GM23338 (cell line): ENCODE results near the gene CCDC134.

Experiments used
- CREB1 ChIP-seq: fragments of 250-450 bp; sonication (Bioruptor Pico); IDR thresholded peaks from 2 replicates; pipeline ENCODE4 v1.5.0; 2020; ENCODE audit warnings: low read depth, mild to moderate bottlenecking, moderate library complexity
- EZH2 ChIP-seq: fragments of 200-600 bp; sonication (generic); IDR thresholded peaks from one replicate; pipeline ENCODE4 v1.8.0; 2017; ENCODE audit warnings: antibody characterized with exemption, mild to moderate bottlenecking, low read depth; ENCODE audit not compliant: unreplicated experiment
- EZH2phosphoT487 ChIP-seq: fragments of 200-600 bp; sonication (generic); IDR thresholded peaks from one replicate; pipeline ENCODE4 v1.8.1; 2018; ENCODE audit warnings: antibody characterized with exemption; ENCODE audit not compliant: unreplicated experiment
- JUNB ChIP-seq: IDR thresholded peaks from one replicate; pipeline ENCODE4 v1.6.1; 2016; ENCODE audit warnings: antibody characterized with exemption; ENCODE audit not compliant: unreplicated experiment
- POLR2AphosphoS5 ChIP-seq: IDR thresholded peaks from 2 replicates; pipeline ENCODE4 v1.6.1; 2016; ENCODE audit warnings: antibody characterized with exemption, low read depth
- ZNF331 ChIP-seq: fragments of 250-450 bp; sonication (Bioruptor Pico); IDR thresholded peaks from 2 replicates; pipeline ENCODE4 v1.5.0; 2020; ENCODE audit warnings: low read depth, mild to moderate bottlenecking, moderate library complexity
- TF ChIP-seq, protein P1 (sequence below), 2 experiments: fragments of 200-600 bp in 1 of 2; sonication (generic) in 1 of 2; conservative IDR thresholded peaks; 2 replicates each; pipeline versions ENCODE4 v1.5.1 to v1.6.1; 2016 to 2017; ENCODE audit warnings: antibody characterized with exemption in 2 of 2, low read depth in 2 of 2, mild to moderate bottlenecking in 2 of 2, moderate library complexity in 1 of 2
- TF ChIP-seq, protein P2 (sequence below): IDR thresholded peaks from one replicate; pipeline ENCODE4 v1.6.1; 2018; ENCODE audit warnings: antibody characterized with exemption; ENCODE audit not compliant: unreplicated experiment
- TF ChIP-seq, protein P3 (sequence below): IDR thresholded peaks from 2 replicates; pipeline ENCODE4 v1.6.1; 2016; ENCODE audit warnings: antibody characterized with exemption

DNA sequence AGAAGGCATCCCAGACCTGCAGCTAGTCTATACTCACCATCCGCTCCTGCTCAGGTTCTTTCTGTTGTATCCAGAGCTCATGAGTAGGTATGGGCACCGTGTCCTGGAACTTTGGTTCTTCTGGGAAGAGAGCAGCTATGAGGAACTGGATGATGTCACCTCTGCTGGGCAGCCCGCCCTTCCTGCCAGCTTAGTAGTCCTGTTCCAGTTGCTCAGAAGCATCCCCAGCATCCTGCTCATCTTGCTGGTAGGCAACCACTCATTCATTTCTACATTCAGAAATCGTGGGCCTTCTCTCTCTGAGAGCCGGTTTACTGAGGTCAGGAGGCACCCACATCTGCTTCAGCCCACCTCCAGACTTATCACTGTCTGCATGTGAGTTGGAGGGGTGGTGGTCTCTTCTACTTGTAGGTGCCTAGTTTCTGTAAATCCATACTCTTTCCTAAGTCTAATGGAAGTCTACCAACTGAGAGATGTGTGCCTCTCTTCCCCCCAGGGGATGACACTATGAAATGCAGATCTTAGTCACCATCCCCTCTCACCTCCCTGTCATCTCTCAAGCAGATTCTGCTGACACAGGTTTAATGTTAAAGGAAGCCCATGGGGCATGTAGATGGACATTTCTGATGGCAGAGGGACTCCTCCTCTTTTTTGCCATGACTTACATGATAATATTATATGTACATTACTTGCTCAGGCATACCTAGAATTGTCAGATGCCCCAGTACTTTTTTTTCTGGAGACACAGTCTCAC lies 29.6 kb upstream of the CCDC134 start:
- TF ChIP-seq, protein P1, sequence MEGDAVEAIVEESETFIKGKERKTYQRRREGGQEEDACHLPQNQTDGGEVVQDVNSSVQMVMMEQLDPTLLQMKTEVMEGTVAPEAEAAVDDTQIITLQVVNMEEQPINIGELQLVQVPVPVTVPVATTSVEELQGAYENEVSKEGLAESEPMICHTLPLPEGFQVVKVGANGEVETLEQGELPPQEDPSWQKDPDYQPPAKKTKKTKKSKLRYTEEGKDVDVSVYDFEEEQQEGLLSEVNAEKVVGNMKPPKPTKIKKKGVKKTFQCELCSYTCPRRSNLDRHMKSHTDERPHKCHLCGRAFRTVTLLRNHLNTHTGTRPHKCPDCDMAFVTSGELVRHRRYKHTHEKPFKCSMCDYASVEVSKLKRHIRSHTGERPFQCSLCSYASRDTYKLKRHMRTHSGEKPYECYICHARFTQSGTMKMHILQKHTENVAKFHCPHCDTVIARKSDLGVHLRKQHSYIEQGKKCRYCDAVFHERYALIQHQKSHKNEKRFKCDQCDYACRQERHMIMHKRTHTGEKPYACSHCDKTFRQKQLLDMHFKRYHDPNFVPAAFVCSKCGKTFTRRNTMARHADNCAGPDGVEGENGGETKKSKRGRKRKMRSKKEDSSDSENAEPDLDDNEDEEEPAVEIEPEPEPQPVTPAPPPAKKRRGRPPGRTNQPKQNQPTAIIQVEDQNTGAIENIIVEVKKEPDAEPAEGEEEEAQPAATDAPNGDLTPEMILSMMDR (conservative IDR thresholded peaks at IDR 0.05; ENCODE audit: low read depth in 2 of 2): no peak
- no peak for TF ChIP-seq EZH2
- no peak for TF ChIP-seq JUNB
- TF ChIP-seq EZH2phosphoT487: no peak
- TF ChIP-seq POLR2AphosphoS5: no peak
- no peak for TF ChIP-seq CREB1 (CRISPR knock-in tag)
- TF ChIP-seq, protein P2, sequence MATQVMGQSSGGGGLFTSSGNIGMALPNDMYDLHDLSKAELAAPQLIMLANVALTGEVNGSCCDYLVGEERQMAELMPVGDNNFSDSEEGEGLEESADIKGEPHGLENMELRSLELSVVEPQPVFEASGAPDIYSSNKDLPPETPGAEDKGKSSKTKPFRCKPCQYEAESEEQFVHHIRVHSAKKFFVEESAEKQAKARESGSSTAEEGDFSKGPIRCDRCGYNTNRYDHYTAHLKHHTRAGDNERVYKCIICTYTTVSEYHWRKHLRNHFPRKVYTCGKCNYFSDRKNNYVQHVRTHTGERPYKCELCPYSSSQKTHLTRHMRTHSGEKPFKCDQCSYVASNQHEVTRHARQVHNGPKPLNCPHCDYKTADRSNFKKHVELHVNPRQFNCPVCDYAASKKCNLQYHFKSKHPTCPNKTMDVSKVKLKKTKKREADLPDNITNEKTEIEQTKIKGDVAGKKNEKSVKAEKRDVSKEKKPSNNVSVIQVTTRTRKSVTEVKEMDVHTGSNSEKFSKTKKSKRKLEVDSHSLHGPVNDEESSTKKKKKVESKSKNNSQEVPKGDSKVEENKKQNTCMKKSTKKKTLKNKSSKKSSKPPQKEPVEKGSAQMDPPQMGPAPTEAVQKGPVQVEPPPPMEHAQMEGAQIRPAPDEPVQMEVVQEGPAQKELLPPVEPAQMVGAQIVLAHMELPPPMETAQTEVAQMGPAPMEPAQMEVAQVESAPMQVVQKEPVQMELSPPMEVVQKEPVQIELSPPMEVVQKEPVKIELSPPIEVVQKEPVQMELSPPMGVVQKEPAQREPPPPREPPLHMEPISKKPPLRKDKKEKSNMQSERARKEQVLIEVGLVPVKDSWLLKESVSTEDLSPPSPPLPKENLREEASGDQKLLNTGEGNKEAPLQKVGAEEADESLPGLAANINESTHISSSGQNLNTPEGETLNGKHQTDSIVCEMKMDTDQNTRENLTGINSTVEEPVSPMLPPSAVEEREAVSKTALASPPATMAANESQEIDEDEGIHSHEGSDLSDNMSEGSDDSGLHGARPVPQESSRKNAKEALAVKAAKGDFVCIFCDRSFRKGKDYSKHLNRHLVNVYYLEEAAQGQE: no peak
- TF ChIP-seq, protein P3, sequence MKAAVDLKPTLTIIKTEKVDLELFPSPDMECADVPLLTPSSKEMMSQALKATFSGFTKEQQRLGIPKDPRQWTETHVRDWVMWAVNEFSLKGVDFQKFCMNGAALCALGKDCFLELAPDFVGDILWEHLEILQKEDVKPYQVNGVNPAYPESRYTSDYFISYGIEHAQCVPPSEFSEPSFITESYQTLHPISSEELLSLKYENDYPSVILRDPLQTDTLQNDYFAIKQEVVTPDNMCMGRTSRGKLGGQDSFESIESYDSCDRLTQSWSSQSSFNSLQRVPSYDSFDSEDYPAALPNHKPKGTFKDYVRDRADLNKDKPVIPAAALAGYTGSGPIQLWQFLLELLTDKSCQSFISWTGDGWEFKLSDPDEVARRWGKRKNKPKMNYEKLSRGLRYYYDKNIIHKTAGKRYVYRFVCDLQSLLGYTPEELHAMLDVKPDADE: no peak
- no peak for TF ChIP-seq ZNF331
